Measurements from ENCODE around the gene RAB5IF. TPM values are rescaled to one million over a fixed set of nuclear protein-coding genes. Genes with fewer than 3 reads are reported as not detected.
A peak's percentile ranks its signal among the peaks of the same experiment; 100 is the strongest.

RAB5IF gene
- total RNA-seq, 2 experiments from 2014 or later, result 62.6 to 74.8 TPM

DNA sequence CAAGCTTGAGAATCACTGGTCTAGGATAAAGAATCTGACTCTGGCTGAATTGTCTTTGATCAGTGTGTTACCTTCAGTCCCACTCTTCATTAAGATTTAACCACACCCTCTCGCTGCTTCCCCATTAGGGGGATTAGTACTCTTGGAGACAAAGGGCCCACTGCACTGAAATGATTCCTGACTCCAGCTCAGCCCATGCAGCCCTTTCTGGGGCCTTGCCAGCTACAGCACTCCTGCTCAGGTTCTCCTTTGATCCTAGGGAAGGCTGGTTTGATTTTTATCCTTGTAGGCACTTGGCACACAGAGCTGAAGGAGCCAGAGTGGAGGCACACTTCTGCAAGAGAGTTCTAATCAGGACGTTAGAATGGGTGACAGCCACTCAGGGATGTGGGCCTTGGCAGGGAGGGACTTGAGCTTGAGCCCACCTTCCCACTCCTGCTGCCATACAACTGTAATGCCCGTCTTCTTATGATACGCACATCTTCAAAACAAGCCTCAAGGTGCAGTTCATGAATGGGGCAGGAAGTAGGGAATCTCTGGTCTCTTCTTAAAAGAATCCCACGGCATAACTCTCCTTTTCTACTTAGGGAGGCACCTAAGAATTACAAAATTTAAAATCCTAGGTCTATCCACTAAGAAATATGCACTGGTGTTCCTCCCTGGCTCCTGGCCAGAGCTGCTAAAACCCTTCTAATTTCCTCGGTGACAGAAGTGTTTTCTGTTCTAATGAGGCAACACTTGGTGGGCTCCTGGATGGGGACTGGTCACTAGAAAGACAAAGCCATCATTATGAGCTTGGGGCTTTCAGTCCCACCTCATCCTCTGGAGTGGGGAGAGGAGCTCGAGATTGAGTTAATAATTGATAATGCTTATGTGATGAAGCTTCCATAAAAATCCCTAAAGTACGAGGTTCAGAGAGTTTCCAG lies 41.9 kb downstream of the RAB5IF start:
- Histone ChIP-seq H3K27ac (ENCODE audit: low read depth in 1 of 2, low read length in 2 of 2) (no peak overlapping the region), H3K4me1 (ENCODE audit: insufficient read depth, low read length) (peaks cover 41% of the 10 kb centered on the region), H3K9me3 (ENCODE audit: control insufficient read depth in 1 of 2, insufficient read depth in 1 of 2, low read length in 2 of 2) (no peaks in the 10 kb centered on the region), H3K36me3 (ENCODE audit: insufficient read depth, low read length) (peaks cover 7% of the 10 kb centered on the region), H3K27me3 (ENCODE audit: control insufficient read depth in 1 of 2, insufficient read depth in 2 of 2, low read length in 2 of 2) (no peaks in the 10 kb centered on the region), H3K4me3 (ENCODE audit: low read length) (no peak overlapping the region)
- intact Hi-C loops (cut with DNase I, micrococcal nuclease), result no loop called here
- Mint-ChIP-seq H3K4me3 (peak overlapping the region; percentile 81), H3K9me3 (no peaks in the 10 kb centered on the region), H3K27me3 (no peaks in the 10 kb centered on the region), H3K36me3 (ENCODE audit: low read depth) (peaks cover 32% of the 10 kb centered on the region), H3K27ac (peak overlapping the region; percentile 97), H3K4me1 (ENCODE audit: low read depth) (peaks cover 52% of the 10 kb centered on the region)
- TF ChIP-seq, protein P1, sequence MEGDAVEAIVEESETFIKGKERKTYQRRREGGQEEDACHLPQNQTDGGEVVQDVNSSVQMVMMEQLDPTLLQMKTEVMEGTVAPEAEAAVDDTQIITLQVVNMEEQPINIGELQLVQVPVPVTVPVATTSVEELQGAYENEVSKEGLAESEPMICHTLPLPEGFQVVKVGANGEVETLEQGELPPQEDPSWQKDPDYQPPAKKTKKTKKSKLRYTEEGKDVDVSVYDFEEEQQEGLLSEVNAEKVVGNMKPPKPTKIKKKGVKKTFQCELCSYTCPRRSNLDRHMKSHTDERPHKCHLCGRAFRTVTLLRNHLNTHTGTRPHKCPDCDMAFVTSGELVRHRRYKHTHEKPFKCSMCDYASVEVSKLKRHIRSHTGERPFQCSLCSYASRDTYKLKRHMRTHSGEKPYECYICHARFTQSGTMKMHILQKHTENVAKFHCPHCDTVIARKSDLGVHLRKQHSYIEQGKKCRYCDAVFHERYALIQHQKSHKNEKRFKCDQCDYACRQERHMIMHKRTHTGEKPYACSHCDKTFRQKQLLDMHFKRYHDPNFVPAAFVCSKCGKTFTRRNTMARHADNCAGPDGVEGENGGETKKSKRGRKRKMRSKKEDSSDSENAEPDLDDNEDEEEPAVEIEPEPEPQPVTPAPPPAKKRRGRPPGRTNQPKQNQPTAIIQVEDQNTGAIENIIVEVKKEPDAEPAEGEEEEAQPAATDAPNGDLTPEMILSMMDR (IDR thresholded peaks at IDR 0.05), result no peak
- ChIA-PET CTCF (no interaction called here), POLR2A (interaction anchor here (0.7 to 4.2 kb wide), 4 partner anchors 25 to 185 kb away, joined by 3 to 38 read pairs (median 6); partner anchors contain the start of gene RAB5IF)
- DNase-seq (no peak), ATAC-seq (ENCODE audit: poor library complexity) (no peak)

DNA sequence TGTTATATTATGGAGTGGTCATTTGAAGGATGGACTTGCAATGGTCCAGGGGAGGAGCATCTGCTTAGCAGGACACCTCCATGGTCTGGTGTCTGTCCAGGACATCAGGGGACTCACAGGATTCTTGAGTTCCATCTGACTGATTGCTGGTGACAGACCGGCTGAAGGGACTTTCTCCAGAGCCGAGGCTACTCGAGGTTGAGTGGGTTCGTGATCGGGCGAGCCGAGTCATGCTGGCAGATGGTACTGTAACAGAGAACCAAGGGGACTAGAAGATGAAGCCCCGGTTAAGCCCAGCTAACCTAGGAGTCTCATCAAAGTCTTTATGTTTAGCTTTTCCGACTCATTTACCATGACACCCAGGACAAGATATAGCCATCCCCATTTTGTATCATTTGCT lies 47.9 kb downstream of the RAB5IF start:
- TF ChIP-seq, protein P1 (IDR thresholded peaks at IDR 0.05), result no peak
- no peaks in the 10 kb centered on the region for H3K9me3 ChIP-seq (ENCODE audit: control insufficient read depth in 1 of 2, insufficient read depth in 1 of 2, low read length in 2 of 2)
- H3K27ac Mint-ChIP-seq, result no peak overlapping the region
- POLR2A ChIA-PET, result no interaction called here
- H3K27ac ChIP-seq (ENCODE audit: low read depth in 1 of 2, low read length in 2 of 2), result no peak overlapping the region
- H3K36me3 ChIP-seq (ENCODE audit: insufficient read depth, low read length), result peaks cover 39% of the 10 kb centered on the region
- no peaks in the 10 kb centered on the region for H3K9me3 Mint-ChIP-seq
- peaks cover 6% of the 10 kb centered on the region for H3K4me1 ChIP-seq (ENCODE audit: insufficient read depth, low read length)
- no peaks in the 10 kb centered on the region for H3K27me3 Mint-ChIP-seq
- DNase-seq, result no peak
- H3K36me3 Mint-ChIP-seq (ENCODE audit: low read depth), result peaks cover 35% of the 10 kb centered on the region
- no peak overlapping the region for H3K4me3 Mint-ChIP-seq
- intact Hi-C loops (cut with DNase I, micrococcal nuclease), result no loop called here
- no peak overlapping the region for H3K4me3 ChIP-seq (ENCODE audit: low read length)
- H3K4me1 Mint-ChIP-seq (ENCODE audit: low read depth), result peaks cover 14% of the 10 kb centered on the region
- no peak for ATAC-seq (ENCODE audit: poor library complexity)
- CTCF ChIA-PET, result no interaction called here
- H3K27me3 ChIP-seq (ENCODE audit: control insufficient read depth in 1 of 2, insufficient read depth in 2 of 2, low read length in 2 of 2), result no peaks in the 10 kb centered on the region

DNA sequence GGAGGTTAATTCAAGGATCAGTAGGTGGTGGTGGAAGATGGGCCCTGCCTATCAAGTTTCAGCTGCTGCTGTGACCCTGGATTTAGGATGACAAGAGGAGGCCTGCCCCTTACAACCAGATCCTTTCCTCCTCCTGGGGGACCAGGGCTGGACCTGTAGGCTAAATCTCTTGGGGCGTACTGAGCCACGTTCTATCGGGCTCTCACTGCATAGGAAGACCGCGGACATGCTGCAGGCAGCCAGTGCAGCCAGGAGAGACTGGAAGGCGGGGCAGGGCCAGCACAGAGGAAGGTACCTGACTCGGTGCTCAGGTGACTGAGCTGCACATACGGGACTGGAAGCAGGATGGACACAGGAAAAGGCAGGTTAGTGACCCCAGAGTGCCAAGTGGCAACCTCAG lies 48.9 kb downstream of the RAB5IF start:
- H3K4me1 Mint-ChIP-seq (ENCODE audit: low read depth), result peaks cover 22% of the 10 kb centered on the region
- Histone ChIP-seq H3K27ac (ENCODE audit: low read depth in 1 of 2, low read length in 2 of 2) (no peak overlapping the region), H3K4me3 (ENCODE audit: low read length) (no peak overlapping the region), H3K27me3 (ENCODE audit: control insufficient read depth in 1 of 2, insufficient read depth in 2 of 2, low read length in 2 of 2) (no peaks in the 10 kb centered on the region), H3K4me1 (ENCODE audit: insufficient read depth, low read length) (peaks cover 13% of the 10 kb centered on the region), H3K9me3 (ENCODE audit: control insufficient read depth in 1 of 2, insufficient read depth in 1 of 2, low read length in 2 of 2) (no peaks in the 10 kb centered on the region), H3K36me3 (ENCODE audit: insufficient read depth, low read length) (peaks cover 39% of the 10 kb centered on the region)
- ChIA-PET POLR2A (interaction anchor here (1.5 kb wide), 1 partner anchor 49 kb away, joined by 4 read pairs; the partner anchor contains the start of gene RAB5IF), CTCF (no interaction called here)
- TF ChIP-seq, protein P1 (IDR thresholded peaks at IDR 0.05), result no peak
- H3K36me3 Mint-ChIP-seq (ENCODE audit: low read depth), result peaks cover 38% of the 10 kb centered on the region
- DNase-seq, result no peak
- intact Hi-C loops (cut with DNase I, micrococcal nuclease), result no loop called here
- H3K4me3 Mint-ChIP-seq, result no peak overlapping the region
- H3K27ac Mint-ChIP-seq, result no peak overlapping the region
- H3K27me3 Mint-ChIP-seq, result no peaks in the 10 kb centered on the region
- ATAC-seq (ENCODE audit: poor library complexity), result no peak
- no peaks in the 10 kb centered on the region for H3K9me3 Mint-ChIP-seq
